ENCODE data around the gene CD226.

CD226 gene

GRCh38 chr18:69957747-69958146 is 10.1 kb upstream of the CD226 start:
- peaks cover 0 to 8% (median 3%) of the 10 kb centered on the region in 4 experiments for H3K4me1 ChIP-seq (ENCODE audit: control extremely low read depth in 1 of 4, control insufficient read depth in 4 of 4, insufficient read depth in 4 of 4, low read length in 3 of 4)
- H3K9me3 ChIP-seq (ENCODE audit: control extremely low read depth in 1 of 5, control insufficient read depth in 4 of 5, insufficient read depth in 2 of 5, low read depth in 1 of 5, low read length in 4 of 5): peaks cover 0 to 2% (median 0%) of the 10 kb centered on the region in 5 experiments
- ChIA-PET CTCF (no interaction called here), POLR2A (no interaction called here)
- H3K4me3 ChIP-seq (ENCODE audit: control insufficient read depth in 1 of 7, extremely low read depth in 1 of 7, insufficient read depth in 4 of 7, low read depth in 2 of 7, low read length in 6 of 7): no peak overlapping the region
- H3K27me3 ChIP-seq (replicated peaks in 2 of 5; ENCODE audit: control insufficient read depth in 4 of 5, insufficient read depth in 5 of 5, low read length in 4 of 5): no peaks in the 10 kb centered on the region
- peaks cover 0 to 2% (median 0%) of the 10 kb centered on the region in 4 experiments for H3K36me3 ChIP-seq (ENCODE audit: control insufficient read depth in 4 of 4, insufficient read depth in 4 of 4, low read length in 3 of 4)
- no peak for DNase-seq
- H3K27ac ChIP-seq (ENCODE audit: insufficient read depth in 1 of 2, low read depth in 1 of 2, low read length in 2 of 2, poor library complexity in 1 of 2, severe bottlenecking in 2 of 2): no peak overlapping the region
- 95% methylated on average over 3 of the region's 3 CpGs for WGBS (ENCODE audit: insufficient coverage)

DNA sequence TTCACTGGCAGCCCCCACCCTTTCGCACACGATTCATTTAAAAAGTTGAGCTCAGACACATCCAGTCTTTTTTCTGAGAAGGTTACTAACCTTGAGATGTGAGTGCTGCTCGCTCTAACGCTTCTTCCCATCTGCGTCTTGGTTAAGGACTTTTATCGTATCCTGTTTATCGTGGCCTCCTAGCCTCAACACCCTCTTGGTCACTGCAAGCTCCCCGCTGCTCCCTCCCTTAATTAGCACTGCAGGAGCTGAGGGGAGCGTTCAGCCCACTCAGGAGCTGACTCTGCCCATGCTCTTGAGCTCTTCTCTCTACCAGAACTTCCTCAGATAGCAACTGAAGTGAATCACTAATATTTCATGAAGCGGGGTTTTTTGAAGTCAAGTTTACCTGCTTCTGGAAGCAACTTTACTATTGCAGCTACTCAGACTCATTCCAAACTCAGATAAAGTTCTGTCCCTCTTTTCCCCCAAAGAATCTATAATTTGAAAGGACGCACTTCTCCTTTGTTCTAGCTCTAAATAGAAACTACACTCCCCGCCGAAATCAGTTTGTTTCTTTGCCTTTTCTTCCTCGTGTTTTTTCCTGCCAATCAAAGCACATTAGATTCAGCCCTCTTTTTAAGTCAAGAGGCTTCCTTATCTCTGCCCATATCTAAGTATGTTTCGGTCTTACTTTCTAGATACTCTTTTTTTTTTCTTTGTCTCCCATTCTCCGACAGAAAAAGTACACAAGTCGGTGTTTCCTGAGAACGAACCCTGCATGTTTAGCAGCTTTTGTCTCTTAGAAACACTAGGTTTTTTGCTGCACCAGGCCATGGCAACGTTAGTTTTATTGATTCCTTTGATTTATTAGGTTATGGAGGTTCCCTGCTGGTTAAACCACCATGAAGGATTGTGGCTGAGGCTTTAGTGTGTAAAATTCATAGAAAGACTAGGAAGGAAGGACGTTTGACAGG is 9.3 kb upstream of the CD226 start:
- H3K27ac ChIP-seq (ENCODE audit: insufficient read depth in 1 of 2, low read depth in 1 of 2, low read length in 2 of 2, poor library complexity in 1 of 2, severe bottlenecking in 2 of 2): no peak overlapping the region
- H3K36me3 ChIP-seq (ENCODE audit: control insufficient read depth in 4 of 4, insufficient read depth in 4 of 4, low read length in 3 of 4): peaks cover 0 to 2% (median 0%) of the 10 kb centered on the region in 4 experiments
- no peaks in the 10 kb centered on the region for H3K27me3 ChIP-seq (replicated peaks in 2 of 5; ENCODE audit: control insufficient read depth in 4 of 5, insufficient read depth in 5 of 5, low read length in 4 of 5)
- ChIA-PET POLR2A (no interaction called here), CTCF (no interaction called here)
- peaks cover 0 to 2% (median 0%) of the 10 kb centered on the region in 5 experiments for H3K9me3 ChIP-seq (ENCODE audit: control extremely low read depth in 1 of 5, control insufficient read depth in 4 of 5, insufficient read depth in 2 of 5, low read depth in 1 of 5, low read length in 4 of 5)
- no peak for DNase-seq
- 71% methylated on average over 20 of the region's 20 CpGs for WGBS (ENCODE audit: insufficient coverage)
- H3K4me1 ChIP-seq (ENCODE audit: control extremely low read depth in 1 of 4, control insufficient read depth in 4 of 4, insufficient read depth in 4 of 4, low read length in 3 of 4): peaks cover 0 to 8% (median 3%) of the 10 kb centered on the region in 4 experiments
- peak overlapping the region in 1 of 7 experiments; percentile 5 for H3K4me3 ChIP-seq (ENCODE audit: control insufficient read depth in 1 of 7, extremely low read depth in 1 of 7, insufficient read depth in 4 of 7, low read depth in 2 of 7, low read length in 6 of 7)

GRCh38 chr18:69956057-69956456 is 8.4 kb upstream of the CD226 start:
- POLR2A ChIA-PET: no interaction called here
- 100% methylated on average over 4 of the region's 5 CpGs for WGBS (ENCODE audit: insufficient coverage)
- peaks cover 0 to 8% (median 3%) of the 10 kb centered on the region in 4 experiments for H3K4me1 ChIP-seq (ENCODE audit: control extremely low read depth in 1 of 4, control insufficient read depth in 4 of 4, insufficient read depth in 4 of 4, low read length in 3 of 4)
- no peak overlapping the region for H3K4me3 ChIP-seq (ENCODE audit: control insufficient read depth in 1 of 7, extremely low read depth in 1 of 7, insufficient read depth in 4 of 7, low read depth in 2 of 7, low read length in 6 of 7)
- peaks cover 0 to 2% (median 0%) of the 10 kb centered on the region in 5 experiments for H3K9me3 ChIP-seq (ENCODE audit: control extremely low read depth in 1 of 5, control insufficient read depth in 4 of 5, insufficient read depth in 2 of 5, low read depth in 1 of 5, low read length in 4 of 5)
- H3K27ac ChIP-seq (ENCODE audit: insufficient read depth in 1 of 2, low read depth in 1 of 2, low read length in 2 of 2, poor library complexity in 1 of 2, severe bottlenecking in 2 of 2): no peak overlapping the region
- CTCF ChIA-PET: no interaction called here
- H3K36me3 ChIP-seq (ENCODE audit: control insufficient read depth in 4 of 4, insufficient read depth in 4 of 4, low read length in 3 of 4): no peaks in the 10 kb centered on the region
- DNase-seq: no peak
- H3K27me3 ChIP-seq (replicated peaks in 2 of 5; ENCODE audit: control insufficient read depth in 4 of 5, insufficient read depth in 5 of 5, low read length in 4 of 5): no peaks in the 10 kb centered on the region

GRCh38 chr18:69954719-69955480 is 7.2 kb upstream of the CD226 start:
- ChIA-PET POLR2A (no interaction called here), CTCF (no interaction called here)
- H3K4me1 ChIP-seq (ENCODE audit: control extremely low read depth in 1 of 4, control insufficient read depth in 4 of 4, insufficient read depth in 4 of 4, low read length in 3 of 4): peaks cover 0 to 8% (median 3%) of the 10 kb centered on the region in 4 experiments
- WGBS (ENCODE audit: insufficient coverage): 95% methylated on average over 2 of the region's 5 CpGs
- H3K27ac ChIP-seq (ENCODE audit: insufficient read depth in 1 of 2, low read depth in 1 of 2, low read length in 2 of 2, poor library complexity in 1 of 2, severe bottlenecking in 2 of 2): no peak overlapping the region
- no peaks in the 10 kb centered on the region for H3K36me3 ChIP-seq (ENCODE audit: control insufficient read depth in 4 of 4, insufficient read depth in 4 of 4, low read length in 3 of 4)
- H3K27me3 ChIP-seq (replicated peaks in 2 of 5; ENCODE audit: control insufficient read depth in 4 of 5, insufficient read depth in 5 of 5, low read length in 4 of 5): no peaks in the 10 kb centered on the region
- no peak for DNase-seq
- H3K9me3 ChIP-seq (ENCODE audit: control extremely low read depth in 1 of 5, control insufficient read depth in 4 of 5, insufficient read depth in 2 of 5, low read depth in 1 of 5, low read length in 4 of 5): peaks cover 0 to 2% (median 0%) of the 10 kb centered on the region in 5 experiments
- H3K4me3 ChIP-seq (ENCODE audit: control insufficient read depth in 1 of 7, extremely low read depth in 1 of 7, insufficient read depth in 4 of 7, low read depth in 2 of 7, low read length in 6 of 7): no peak overlapping the region

- peaks cover 0 to 2% (median 0%) of the 10 kb centered on the region in 5 experiments for H3K9me3 ChIP-seq (ENCODE audit: control extremely low read depth in 1 of 5, control insufficient read depth in 4 of 5, insufficient read depth in 2 of 5, low read depth in 1 of 5, low read length in 4 of 5)
- H3K27ac ChIP-seq (ENCODE audit: insufficient read depth in 1 of 2, low read depth in 1 of 2, low read length in 2 of 2, poor library complexity in 1 of 2, severe bottlenecking in 2 of 2): no peak overlapping the region
- ChIA-PET POLR2A (no interaction called here), CTCF (no interaction called here)
- no peak overlapping the region for H3K4me3 ChIP-seq (ENCODE audit: control insufficient read depth in 1 of 7, extremely low read depth in 1 of 7, insufficient read depth in 4 of 7, low read depth in 2 of 7, low read length in 6 of 7)
- WGBS (ENCODE audit: insufficient coverage): no CpG with 5 or more reads among the region's 2 CpGs
- no peaks in the 10 kb centered on the region for H3K36me3 ChIP-seq (ENCODE audit: control insufficient read depth in 4 of 4, insufficient read depth in 4 of 4, low read length in 3 of 4)
- H3K27me3 ChIP-seq (replicated peaks in 2 of 5; ENCODE audit: control insufficient read depth in 4 of 5, insufficient read depth in 5 of 5, low read length in 4 of 5): no peaks in the 10 kb centered on the region
- H3K4me1 ChIP-seq (ENCODE audit: control extremely low read depth in 1 of 4, control insufficient read depth in 4 of 4, insufficient read depth in 4 of 4, low read length in 3 of 4): peaks cover 0 to 9% (median 4%) of the 10 kb centered on the region in 4 experiments
- DNase-seq: no peak
Measured at GRCh38 chr18:69953191-69953590, 5.5 kb upstream of the CD226 start.

- no peaks in the 10 kb centered on the region for H3K36me3 ChIP-seq (ENCODE audit: control insufficient read depth in 4 of 4, insufficient read depth in 4 of 4, low read length in 3 of 4)
- peaks cover 0 to 2% (median 0%) of the 10 kb centered on the region in 5 experiments for H3K9me3 ChIP-seq (ENCODE audit: control extremely low read depth in 1 of 5, control insufficient read depth in 4 of 5, insufficient read depth in 2 of 5, low read depth in 1 of 5, low read length in 4 of 5)
- no peaks in the 10 kb centered on the region for H3K27me3 ChIP-seq (replicated peaks in 2 of 5; ENCODE audit: control insufficient read depth in 4 of 5, insufficient read depth in 5 of 5, low read length in 4 of 5)
- DNase-seq: no peak
- H3K27ac ChIP-seq (ENCODE audit: insufficient read depth in 1 of 2, low read depth in 1 of 2, low read length in 2 of 2, poor library complexity in 1 of 2, severe bottlenecking in 2 of 2): no peak overlapping the region
- 100% methylated on average over 1 of the region's 1 CpG for WGBS (ENCODE audit: insufficient coverage)
- H3K4me3 ChIP-seq (ENCODE audit: control insufficient read depth in 1 of 7, extremely low read depth in 1 of 7, insufficient read depth in 4 of 7, low read depth in 2 of 7, low read length in 6 of 7): no peak overlapping the region
- peaks cover 9 to 16% (median 13%) of the 10 kb centered on the region in 4 experiments for H3K4me1 ChIP-seq (ENCODE audit: control extremely low read depth in 1 of 4, control insufficient read depth in 4 of 4, insufficient read depth in 4 of 4, low read length in 3 of 4)
- CTCF ChIA-PET: interaction anchor here (0.9 kb wide), 1 partner anchor 23 kb away, joined by 3 read pairs; no protein-coding TSS in a partner anchor
- POLR2A ChIA-PET: no interaction called here
Measured at GRCh38 chr18:69951182-69951581, 3.5 kb upstream of the CD226 start.
